Epithelial cell of proximal tubule (primary cell): ENCODE data around the gene ATP5MK. TPM values are rescaled to one million over a fixed set of nuclear protein-coding genes. Genes with fewer than 3 reads are reported as not detected.
"Not testable (repeated sequence)": the region's sequence is repeated elsewhere in the genome, so short reads cannot be mapped to it uniquely, and the experiment has no call there.

ENCODE experiments used
- DNase-seq: peaks from one replicate; pipeline ENCODE4 v3.0.0-alpha.2; 2011; ENCODE audit warnings: low read depth
- H3K4me3 ChIP-seq: 2 replicates; pipeline ENCODE4 v1.5.1; 2011; ENCODE audit warnings: low read depth, mild to moderate bottlenecking, low read length
- CTCF ChIP-seq: conservative IDR thresholded peaks from 2 replicates; pipeline ENCODE4 v1.5.1; 2012; ENCODE audit warnings: low read depth, mild to moderate bottlenecking, low read length
- total RNA-seq: library from RNA; depleted of rRNA; stranded (reverse); fragments of >200 nt; gene quantifications from 2 replicates; pipeline ENCODE4 v1.2.3, GENCODE V29; 2015

The ATP5MK gene
- total RNA-seq, 1 donor from 2014 or later = 562 TPM

DNA sequence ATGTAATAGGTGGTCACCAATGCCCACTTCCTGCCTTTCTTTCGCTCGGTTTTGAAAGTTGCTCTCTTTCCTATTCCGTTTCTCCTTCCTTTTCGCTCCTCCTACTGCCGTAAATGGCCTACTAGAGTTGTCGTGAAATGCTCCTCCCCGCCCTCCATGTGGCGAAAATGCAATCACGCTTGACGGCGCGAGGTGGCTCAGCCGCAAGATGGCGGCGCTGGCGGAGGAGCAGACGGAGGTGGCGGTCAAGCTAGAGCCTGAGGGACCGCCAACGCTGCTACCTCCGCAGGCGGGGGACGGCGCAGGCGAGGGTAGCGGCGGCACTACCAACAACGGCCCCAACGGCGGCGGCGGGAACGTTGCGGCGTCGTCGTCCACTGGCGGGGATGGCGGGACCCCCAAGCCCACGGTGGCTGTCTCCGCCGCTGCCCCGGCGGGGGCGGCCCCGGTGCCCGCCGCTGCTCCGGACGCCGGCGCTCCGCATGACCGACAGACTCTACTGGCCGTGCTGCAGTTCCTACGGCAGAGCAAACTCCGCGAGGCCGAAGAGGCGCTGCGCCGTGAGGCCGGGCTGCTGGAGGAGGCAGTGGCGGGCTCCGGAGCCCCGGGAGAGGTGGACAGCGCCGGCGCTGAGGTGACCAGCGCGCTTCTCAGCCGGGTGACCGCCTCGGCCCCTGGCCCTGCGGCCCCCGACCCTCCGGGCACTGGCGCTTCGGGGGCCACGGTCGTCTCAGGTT, 28.3 kb downstream of the ATP5MK start, which contains the start of gene TAF5:
TSS of gene TAF5 (plus strand) at position 195 of the 737 bp plus-strand sequence. CDS start at position 209, 14 bp downstream.
- DNase-seq = peak; percentile 76
- TF ChIP-seq CTCF = no peak
- H3K4me3 ChIP-seq = peak within 1 kb of the TSS; percentile 85

DNA sequence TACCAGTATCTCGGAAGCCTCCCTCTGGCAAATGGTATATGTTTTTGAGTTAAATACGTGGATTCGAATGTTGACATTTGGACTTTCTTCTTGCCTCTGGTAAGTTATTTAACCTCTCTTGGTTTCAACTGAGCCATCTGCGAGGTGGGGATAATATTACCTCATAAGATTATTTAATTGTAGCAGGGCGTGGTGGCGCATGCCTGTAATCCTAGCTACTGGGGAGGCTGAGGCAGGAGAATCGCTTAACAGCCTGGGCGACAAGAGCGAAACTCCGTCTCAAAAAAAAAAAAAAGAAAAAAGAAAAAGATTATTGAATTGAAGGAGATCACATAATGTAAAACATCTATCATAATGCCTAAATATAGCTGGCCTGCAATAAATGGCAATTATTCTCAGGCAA, 28.9 kb downstream of the ATP5MK start:
- peak overlapping the region; percentile 85 for H3K4me3 ChIP-seq
- no peak for TF ChIP-seq CTCF
- DNase-seq = no peak

GRCh38 chr10:103360791-103361190, 35.5 kb downstream of the ATP5MK start:
- DNase-seq, H3K4me3 ChIP-seq: not testable (repeated sequence)

- not testable (repeated sequence) for DNase-seq, H3K4me3 ChIP-seq
These were observed 36.8 kb downstream of the ATP5MK start for GRCh38 chr10:103359493-103359892.

- no peak overlapping the region for H3K4me3 ChIP-seq
- DNase-seq = no peak
- TF ChIP-seq CTCF = no peak
These were observed 40.2 kb downstream of the ATP5MK start for GRCh38 chr10:103355906-103356599.

- H3K4me3 ChIP-seq, DNase-seq: not testable (repeated sequence)
These were observed 41.7 kb downstream of the ATP5MK start for GRCh38 chr10:103354567-103354966.

DNA sequence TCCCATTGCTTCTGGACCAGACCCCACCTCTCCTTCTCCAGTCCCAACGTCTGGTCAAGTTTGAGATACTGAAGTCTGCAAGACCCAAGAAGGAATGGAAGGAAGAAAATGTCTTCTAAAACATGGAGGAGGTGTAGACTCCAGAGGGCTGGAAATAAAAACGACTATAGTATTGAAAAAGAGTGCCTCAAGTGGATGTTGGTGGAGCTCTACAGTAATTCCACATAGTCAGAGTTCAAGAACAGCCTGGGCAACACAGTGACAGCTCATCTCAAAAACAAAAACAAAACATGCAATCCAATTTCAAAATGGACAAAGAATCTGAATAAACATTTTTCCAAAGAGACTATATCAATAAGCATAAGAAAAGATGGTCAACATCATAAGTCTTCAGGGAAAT, 43.0 kb downstream of the ATP5MK start:
- no peak for TF ChIP-seq CTCF
- no peak overlapping the region for H3K4me3 ChIP-seq
- DNase-seq = no peak

GRCh38 chr10:103350517-103351260, 45.6 kb downstream of the ATP5MK start, which contains the start of gene PCGF6:
Gene PCGF6 (minus strand): TSS chr10:103351140. CDS start chr10:103351066, 74 bp downstream.
- TF ChIP-seq CTCF = no peak
- no peak for DNase-seq
- H3K4me3 ChIP-seq = peak within 1 kb of the TSS; percentile 93
